Activated T-cell treated with anti-CD3 and anti-CD28 coated beads, Interleukin-2, amount 50 U/mL, for 72 hours (primary cell): ENCODE measurements around the gene ELOVL2. TPM values are rescaled to one million over a fixed set of nuclear protein-coding genes. Genes with fewer than 3 reads are reported as not detected.

ENCODE experiments used
- ATAC-seq, 2 donors: fragments of 150-1000 bp; cut with Tn5 transposase; replicated peaks in 1 of 2; 2 replicates each; pipeline ENCODE4 v1.10.0; 2021; ENCODE audit warnings: moderate library complexity in 2 of 2, mild to moderate bottlenecking in 1 of 2
- DNase-seq, 2 donors: peaks; one replicate each; pipeline ENCODE4 v3.0.0; 2021 to 2022; ENCODE audit warnings: mixed read lengths in 1 of 2
- H3K27ac Mint-ChIP-seq: one replicate; pipeline ENCODE4 v1.8.0; 2022; ENCODE audit warnings: mild to moderate bottlenecking, moderate library complexity, mixed read lengths
- H3K27me3 Mint-ChIP-seq: one replicate; pipeline ENCODE4 v1.8.0; 2022; ENCODE audit warnings: low read depth, mixed read lengths
- H3K36me3 Mint-ChIP-seq, 2 donors: one replicate each; pipeline ENCODE4 v1.8.0; 2022; ENCODE audit warnings: mixed read lengths in 2 of 2, mild to moderate bottlenecking in 1 of 2; ENCODE audit not compliant: insufficient read depth in 2 of 2
- H3K4me1 Mint-ChIP-seq: one replicate; pipeline ENCODE4 v1.8.0; 2022; ENCODE audit warnings: low read depth, mixed read lengths
- H3K4me3 Mint-ChIP-seq, 2 donors: one replicate each; pipeline ENCODE4 v1.8.0; 2022; ENCODE audit warnings: mild to moderate bottlenecking in 2 of 2, mixed read lengths in 2 of 2, moderate library complexity in 2 of 2
- H3K9me3 Mint-ChIP-seq, 2 donors: one replicate each; pipeline ENCODE4 v1.8.0; 2022; ENCODE audit warnings: mixed read lengths in 2 of 2
- total RNA-seq, 2 donors: library from RNA; stranded (reverse); gene quantifications; one replicate each; pipeline ENCODE4 v1.2.3, GENCODE V29; 2022

The ELOVL2 gene
- total RNA-seq, 2 donors from 2014 or later, result 0.07 TPM; not detected in 1

GRCh38 chr6:11025921-11026635 lies 18.0 kb downstream of the ELOVL2 start:
- Mint-ChIP-seq H3K27me3 (peaks cover 45% of the 10 kb centered on the region), H3K4me1 (no peaks in the 10 kb centered on the region), H3K27ac (no peak overlapping the region), H3K9me3 (no peaks in the 10 kb centered on the region), H3K4me3 (no peak overlapping the region), H3K36me3 (no peaks in the 10 kb centered on the region)
- DNase-seq (no peak), ATAC-seq (no peak)

- Mint-ChIP-seq H3K27ac (no peak overlapping the region), H3K36me3 (no peaks in the 10 kb centered on the region), H3K27me3 (peaks cover 43% of the 10 kb centered on the region), H3K4me3 (no peak overlapping the region), H3K9me3 (no peaks in the 10 kb centered on the region), H3K4me1 (no peaks in the 10 kb centered on the region)
- ATAC-seq, result no peak
- DNase-seq, result no peak
Measured at GRCh38 chr6:11025130-11025529, 19.0 kb downstream of the ELOVL2 start.

GRCh38 chr6:11023032-11023431 lies 21.1 kb downstream of the ELOVL2 start:
- H3K4me1 Mint-ChIP-seq, result no peaks in the 10 kb centered on the region
- no peaks in the 10 kb centered on the region for H3K9me3 Mint-ChIP-seq
- H3K27me3 Mint-ChIP-seq, result peaks cover 41% of the 10 kb centered on the region
- no peaks in the 10 kb centered on the region for H3K36me3 Mint-ChIP-seq
- H3K4me3 Mint-ChIP-seq, result no peak overlapping the region
- DNase-seq (no peak), ATAC-seq (no peak)
- H3K27ac Mint-ChIP-seq, result no peak overlapping the region

GRCh38 chr6:11021714-11022113 lies 22.4 kb downstream of the ELOVL2 start:
- no peaks in the 10 kb centered on the region for H3K4me1 Mint-ChIP-seq
- H3K4me3 Mint-ChIP-seq, result no peak overlapping the region
- ATAC-seq (no peak), DNase-seq (no peak)
- H3K27ac Mint-ChIP-seq, result no peak overlapping the region
- H3K27me3 Mint-ChIP-seq, result peaks cover 31% of the 10 kb centered on the region
- H3K36me3 Mint-ChIP-seq, result no peaks in the 10 kb centered on the region
- H3K9me3 Mint-ChIP-seq, result no peaks in the 10 kb centered on the region

DNA sequence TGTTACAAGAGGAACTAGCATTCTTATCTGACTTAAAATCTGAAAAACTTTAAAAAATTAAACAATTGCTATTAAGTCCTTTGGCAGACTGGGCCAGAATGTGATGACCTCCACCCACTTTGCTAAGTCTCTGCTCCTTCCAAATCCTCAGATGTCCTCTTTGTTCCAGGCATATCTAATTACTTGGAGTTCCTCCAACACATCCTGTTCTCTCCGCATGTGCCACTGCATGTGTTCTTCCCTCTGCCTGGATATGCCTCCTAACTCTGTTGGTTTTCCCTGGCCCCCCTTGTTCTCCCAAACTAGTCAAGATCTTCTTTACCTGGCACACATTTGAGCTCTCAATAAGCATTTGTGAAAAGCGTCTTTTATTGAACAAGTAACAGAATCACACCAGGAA lies 23.1 kb downstream of the ELOVL2 start:
- no peaks in the 10 kb centered on the region for H3K4me1 Mint-ChIP-seq
- no peak overlapping the region for H3K27ac Mint-ChIP-seq

DNA sequence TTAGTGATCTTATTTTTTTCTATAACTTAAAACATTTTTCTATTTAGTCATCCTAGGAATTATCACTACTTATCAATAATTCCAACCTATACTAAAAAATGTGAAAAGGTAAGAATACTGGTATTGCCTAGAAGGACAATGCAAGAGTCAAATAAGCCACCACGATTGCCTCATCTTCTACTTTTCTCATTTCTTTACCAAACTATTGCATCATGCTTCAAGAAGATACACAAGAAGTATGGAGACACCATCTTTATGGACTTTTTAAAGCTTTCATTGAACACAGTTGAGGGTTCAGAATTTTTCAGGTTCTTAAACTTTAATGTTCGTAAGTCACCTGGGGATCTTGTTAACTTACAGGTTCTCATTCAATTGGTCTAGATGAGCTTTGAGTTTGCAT lies 25.9 kb downstream of the ELOVL2 start:
- no peak for DNase-seq
- Mint-ChIP-seq H3K4me3 (no peak overlapping the region), H3K27me3 (peaks cover 29% of the 10 kb centered on the region), H3K4me1 (no peaks in the 10 kb centered on the region), H3K9me3 (no peaks in the 10 kb centered on the region), H3K36me3 (no peaks in the 10 kb centered on the region), H3K27ac (no peak overlapping the region)
- ATAC-seq, result no peak

More for the DNA sequence above, 23.1 kb downstream of the ELOVL2 start:
- no peaks in the 10 kb centered on the region for H3K36me3 Mint-ChIP-seq
- DNase-seq, result no peak
- H3K9me3 Mint-ChIP-seq, result no peaks in the 10 kb centered on the region
- H3K27me3 Mint-ChIP-seq, result peaks cover 32% of the 10 kb centered on the region
- no peak for ATAC-seq
- H3K4me3 Mint-ChIP-seq, result no peak overlapping the region

DNA sequence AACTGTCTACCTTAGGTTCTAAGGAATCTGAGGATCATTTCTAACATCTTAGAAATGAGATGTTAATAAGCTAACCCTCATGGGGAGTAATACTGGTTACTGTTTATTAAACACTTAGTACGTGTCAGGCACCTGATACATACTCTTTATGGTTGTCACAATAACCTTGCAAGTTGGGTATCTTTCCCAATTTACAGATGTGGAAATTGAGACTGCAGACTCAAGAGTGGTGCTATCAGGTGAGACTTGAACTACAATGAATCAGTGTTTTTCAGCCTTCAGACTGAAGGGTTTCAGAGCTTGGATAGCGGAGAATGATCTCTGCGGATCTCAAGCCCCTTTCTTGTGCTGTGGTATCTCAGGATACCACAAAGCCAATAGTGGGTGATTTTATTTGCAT lies 27.0 kb downstream of the ELOVL2 start:
- Mint-ChIP-seq H3K9me3 (no peaks in the 10 kb centered on the region), H3K4me1 (no peaks in the 10 kb centered on the region), H3K36me3 (no peaks in the 10 kb centered on the region), H3K4me3 (no peak overlapping the region), H3K27me3 (peaks cover 34% of the 10 kb centered on the region), H3K27ac (no peak overlapping the region)
- DNase-seq, result no peak
- no peak for ATAC-seq

- Mint-ChIP-seq H3K27ac (no peak overlapping the region), H3K4me3 (no peak overlapping the region), H3K36me3 (no peaks in the 10 kb centered on the region), H3K4me1 (no peaks in the 10 kb centered on the region), H3K27me3 (peaks cover 31% of the 10 kb centered on the region), H3K9me3 (no peaks in the 10 kb centered on the region)
- ATAC-seq, result no peak
- no peak for DNase-seq
Measured at GRCh38 chr6:11016452-11016851, 27.7 kb downstream of the ELOVL2 start.

DNA sequence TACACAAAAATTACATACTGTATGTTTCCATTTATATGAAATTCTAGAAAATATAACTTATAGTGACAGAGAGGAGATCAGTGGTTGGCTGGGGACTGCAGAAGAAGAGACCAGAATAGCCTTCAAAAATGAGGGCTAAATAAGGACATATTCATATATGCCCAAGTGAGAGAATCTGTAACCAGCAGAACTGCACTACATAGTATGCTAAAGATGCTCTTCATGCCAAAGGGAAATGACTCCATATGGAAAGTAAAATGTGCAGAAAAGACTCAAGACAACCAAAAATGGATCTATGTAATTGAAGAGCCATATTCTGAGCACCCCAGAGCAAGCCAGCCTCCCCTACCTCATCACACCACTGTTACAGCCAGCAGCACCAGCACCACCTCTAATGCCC lies 29.0 kb downstream of the ELOVL2 start:
- ATAC-seq (no peak), DNase-seq (no peak)
- Mint-ChIP-seq H3K9me3 (no peaks in the 10 kb centered on the region), H3K4me1 (no peaks in the 10 kb centered on the region), H3K4me3 (no peak overlapping the region), H3K36me3 (no peaks in the 10 kb centered on the region), H3K27ac (no peak overlapping the region), H3K27me3 (peaks cover 25% of the 10 kb centered on the region)

DNA sequence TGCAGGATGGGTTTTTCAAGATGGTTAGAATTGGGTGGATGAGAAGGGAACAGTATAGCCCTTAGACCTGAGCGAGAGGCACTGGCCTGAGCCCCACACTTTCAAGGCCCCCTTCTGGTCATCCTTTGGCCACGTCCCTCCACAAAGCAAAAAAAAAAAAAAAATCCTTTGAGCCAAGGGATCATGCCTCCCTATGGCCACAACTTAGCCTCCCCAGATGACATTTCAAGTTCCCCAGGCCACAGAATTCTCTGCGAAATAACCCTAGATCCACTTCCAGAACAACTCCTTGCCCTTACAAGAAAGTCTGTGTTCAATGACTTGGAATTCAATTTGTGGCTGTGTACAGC lies 30.4 kb downstream of the ELOVL2 start:
- Mint-ChIP-seq H3K36me3 (no peaks in the 10 kb centered on the region), H3K4me1 (no peaks in the 10 kb centered on the region), H3K27me3 (peaks cover 34% of the 10 kb centered on the region), H3K9me3 (no peaks in the 10 kb centered on the region), H3K27ac (no peak overlapping the region), H3K4me3 (no peak overlapping the region)
- DNase-seq (no peak), ATAC-seq (no peak)

DNA sequence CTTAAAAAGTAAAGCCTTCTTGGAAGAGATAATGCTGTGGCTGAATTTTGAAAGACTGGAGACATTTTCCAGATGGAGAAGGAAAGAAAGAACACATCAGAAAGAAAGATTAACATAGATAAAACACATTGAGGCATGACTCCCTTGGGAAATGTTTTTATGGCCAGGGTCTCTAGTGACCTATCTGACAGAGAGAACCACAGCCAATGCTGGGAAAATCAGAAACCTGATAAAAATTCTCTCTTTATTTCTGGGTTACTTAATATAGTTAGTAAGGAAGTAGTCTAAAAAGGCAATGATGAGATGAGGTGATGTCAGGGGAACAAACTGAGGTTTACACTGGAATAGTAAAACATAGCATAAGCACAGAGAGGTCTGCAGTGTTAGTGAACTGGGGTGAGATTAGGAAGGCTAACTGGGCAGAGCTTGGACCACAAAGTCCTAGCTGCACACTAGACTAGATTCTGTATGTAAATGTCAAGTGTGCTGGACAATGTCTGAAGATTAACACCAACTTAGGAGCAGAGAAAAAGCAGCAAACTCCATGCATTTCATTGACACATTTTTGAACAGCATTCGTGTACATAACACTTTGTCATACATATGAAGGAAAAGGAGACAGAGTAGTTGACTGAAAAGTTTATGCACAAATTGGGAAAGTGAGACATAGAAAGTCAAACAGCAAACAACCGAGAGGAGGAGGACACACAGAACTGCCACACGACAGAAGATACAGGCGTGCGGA lies 31.0 kb downstream of the ELOVL2 start:
- Mint-ChIP-seq H3K9me3 (no peaks in the 10 kb centered on the region), H3K36me3 (no peaks in the 10 kb centered on the region), H3K27me3 (peaks cover 35% of the 10 kb centered on the region), H3K4me1 (no peaks in the 10 kb centered on the region), H3K27ac (no peak overlapping the region), H3K4me3 (no peak overlapping the region)
- no peak for DNase-seq
- no peak for ATAC-seq

DNA sequence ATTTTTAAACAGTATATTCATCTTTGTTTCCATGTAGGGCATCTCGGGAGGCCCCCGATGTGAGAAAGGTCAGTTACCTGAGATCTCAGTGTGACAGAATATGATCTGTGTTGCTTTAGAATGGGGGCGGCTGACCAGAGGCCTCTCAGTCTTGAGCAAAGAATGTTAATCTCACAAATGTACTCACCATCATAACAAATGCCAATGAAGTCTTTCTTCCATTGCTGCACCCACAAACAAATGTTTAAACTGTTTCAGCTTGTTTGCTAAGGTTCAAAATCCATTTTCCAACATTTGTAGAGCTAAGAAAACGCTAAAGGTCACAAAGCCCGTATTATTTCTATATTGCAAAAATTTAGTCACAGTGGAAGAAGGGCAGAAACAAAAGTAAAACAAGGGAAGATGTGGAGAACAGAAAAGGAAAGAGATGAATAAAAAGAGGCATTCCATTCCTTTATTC lies 31.8 kb downstream of the ELOVL2 start:
- no peak overlapping the region for H3K4me3 Mint-ChIP-seq
- H3K36me3 Mint-ChIP-seq, result no peaks in the 10 kb centered on the region
- H3K9me3 Mint-ChIP-seq, result no peaks in the 10 kb centered on the region
- no peaks in the 10 kb centered on the region for H3K4me1 Mint-ChIP-seq
- H3K27me3 Mint-ChIP-seq, result peaks cover 40% of the 10 kb centered on the region
- H3K27ac Mint-ChIP-seq, result no peak overlapping the region
- DNase-seq, result no peak
- no peak for ATAC-seq

GRCh38 chr6:11011787-11012234 lies 32.3 kb downstream of the ELOVL2 start:
- Mint-ChIP-seq H3K36me3 (no peaks in the 10 kb centered on the region), H3K27ac (no peak overlapping the region), H3K27me3 (peaks cover 40% of the 10 kb centered on the region), H3K4me3 (no peak overlapping the region), H3K4me1 (no peaks in the 10 kb centered on the region), H3K9me3 (no peaks in the 10 kb centered on the region)
- ATAC-seq, result no peak
- DNase-seq, result no peak

GRCh38 chr6:11009353-11009752 lies 34.8 kb downstream of the ELOVL2 start:
- Mint-ChIP-seq H3K4me1 (no peaks in the 10 kb centered on the region), H3K36me3 (no peaks in the 10 kb centered on the region), H3K27ac (no peak overlapping the region), H3K4me3 (no peak overlapping the region), H3K27me3 (peaks cover 31% of the 10 kb centered on the region), H3K9me3 (no peaks in the 10 kb centered on the region)
- no peak for ATAC-seq
- DNase-seq, result no peak
